GM19324 (cell line): ENCODE results near the gene ATP8B3.

ENCODE experiments used
- ATAC-seq: cut with Tn5 transposase; IDR thresholded peaks from one replicate; pipeline ENCODE4 v1.9.1; 2021; ENCODE audit warnings: mild to moderate bottlenecking, moderate library complexity; ENCODE audit not compliant: unreplicated experiment, low FRiP score

The ATP8B3 gene

GRCh38 chr19:1748115-1748872 is 63.8 kb downstream of the ATP8B3 start:
- no peak for ATAC-seq

GRCh38 chr19:1747285-1748114 is 64.6 kb downstream of the ATP8B3 start:
- no peak for ATAC-seq

DNA sequence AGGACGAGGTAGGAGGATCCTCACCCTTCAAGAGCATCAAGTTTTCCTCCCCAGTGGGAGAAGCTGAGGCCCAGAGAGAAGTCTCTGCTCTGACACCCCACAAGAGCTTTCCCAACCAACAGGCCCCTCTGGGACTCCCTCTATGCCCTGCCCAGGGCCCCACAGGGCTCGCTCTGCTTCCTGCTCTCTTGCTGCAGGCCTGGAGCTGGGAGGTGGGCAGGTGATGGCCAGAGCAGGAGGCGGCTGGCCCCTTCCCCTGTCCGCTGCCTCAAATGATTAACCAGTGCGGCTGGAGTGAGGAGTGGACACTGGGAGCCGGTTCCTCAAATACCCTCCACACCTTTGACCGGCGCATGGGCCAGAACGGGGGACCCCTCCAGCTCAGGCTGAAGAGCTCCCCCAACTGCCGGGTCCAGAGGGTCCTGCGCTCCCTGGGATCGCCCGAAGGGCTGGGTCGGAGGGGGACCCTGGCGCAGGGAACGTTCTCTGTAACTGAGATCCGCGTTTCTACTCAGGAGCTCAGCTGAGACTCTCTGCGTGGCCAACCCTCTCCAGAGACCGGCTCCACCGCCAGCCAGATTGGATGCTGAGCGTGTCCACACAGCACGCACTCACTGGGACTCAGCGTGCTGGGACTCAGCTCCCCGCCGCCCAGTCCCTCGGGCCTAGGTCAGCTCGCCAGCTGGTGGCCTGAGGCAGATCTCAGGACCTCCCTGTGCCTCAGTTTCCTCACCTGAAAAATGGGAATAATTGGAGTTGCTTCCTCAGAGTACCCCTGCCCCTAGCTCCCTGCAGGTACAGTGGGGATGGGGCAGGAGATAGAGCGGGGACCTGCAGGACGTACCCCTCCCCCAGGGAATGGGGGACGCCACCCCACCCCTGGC is 65.4 kb downstream of the ATP8B3 start:
- ATAC-seq = no peak

- no peak for ATAC-seq
Measured at GRCh38 chr19:1745589-1746031, 66.5 kb downstream of the ATP8B3 start.

- ATAC-seq = no peak
Measured at GRCh38 chr19:1744822-1745563, 67.1 kb downstream of the ATP8B3 start.

- ATAC-seq = no peak
Measured at GRCh38 chr19:1744133-1744665, 67.9 kb downstream of the ATP8B3 start.

DNA sequence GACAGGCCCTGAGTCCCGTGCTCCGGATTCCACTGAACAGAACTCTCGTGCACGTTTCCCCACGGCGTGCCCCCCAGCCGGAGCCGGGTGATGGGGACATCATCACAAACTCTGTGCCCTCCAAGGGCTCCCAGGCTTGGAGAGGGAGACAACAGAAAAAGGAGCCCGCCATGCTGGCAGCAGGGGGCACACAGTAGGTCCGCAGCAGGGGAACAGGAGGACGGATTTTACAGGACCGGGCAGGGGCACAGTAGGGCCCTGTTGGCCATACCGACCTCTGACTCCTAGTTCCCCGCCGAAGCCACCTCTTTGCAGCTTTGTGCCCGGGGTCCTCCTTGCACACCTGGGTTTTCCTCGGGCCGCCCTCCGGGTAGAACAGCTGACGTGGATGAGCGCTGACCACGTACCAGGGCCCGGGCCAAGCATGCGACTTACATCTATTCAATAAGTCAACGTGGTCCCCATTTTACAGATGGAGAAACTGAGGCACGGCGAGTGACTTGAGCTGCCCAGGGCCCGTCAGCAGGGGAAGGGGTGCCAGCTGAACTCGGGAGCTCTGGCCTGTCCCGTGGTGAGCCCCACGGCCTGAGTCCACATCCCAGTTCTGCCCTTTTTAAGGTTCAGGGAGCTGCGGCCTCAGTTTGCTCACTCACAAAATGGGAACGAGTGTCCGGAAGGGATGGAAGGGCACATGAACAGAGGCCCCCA is 68.9 kb downstream of the ATP8B3 start:
- no peak for ATAC-seq

DNA sequence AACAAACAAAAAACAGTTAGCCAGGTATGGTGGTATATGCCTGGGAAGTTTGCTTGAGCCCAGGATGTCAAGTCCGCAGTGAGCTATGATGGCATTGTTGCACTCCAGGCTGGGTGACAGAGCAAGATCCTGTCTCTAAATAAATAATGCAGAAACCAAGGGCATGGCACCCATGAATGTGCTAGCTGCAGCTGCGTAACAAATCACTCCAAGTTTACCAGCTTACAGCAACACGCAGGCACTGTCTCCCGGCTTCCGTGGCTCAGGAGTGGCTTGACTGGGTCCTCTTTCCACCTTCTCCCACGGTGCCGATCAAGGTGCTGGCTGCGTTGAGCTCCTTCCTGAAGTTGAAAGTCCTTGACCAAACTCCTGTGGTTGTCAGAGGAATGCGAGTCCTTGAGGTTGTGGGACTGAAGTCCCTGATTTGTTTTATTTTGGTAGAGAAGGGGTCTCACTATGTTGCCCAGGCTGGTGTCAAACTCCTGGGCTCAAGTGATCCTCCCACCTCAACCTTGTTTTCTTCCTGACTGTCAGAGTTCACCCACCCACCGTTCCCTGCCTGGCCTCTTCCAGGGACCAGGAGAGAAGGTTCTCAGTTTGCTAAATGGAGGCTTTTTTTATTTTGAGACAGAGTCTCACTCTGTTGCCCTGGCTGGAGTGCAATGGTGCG is 72.0 kb downstream of the ATP8B3 start:
- no peak for ATAC-seq

- ATAC-seq = no peak
Measured at GRCh38 chr19:1736927-1737326, 75.1 kb downstream of the ATP8B3 start.

DNA sequence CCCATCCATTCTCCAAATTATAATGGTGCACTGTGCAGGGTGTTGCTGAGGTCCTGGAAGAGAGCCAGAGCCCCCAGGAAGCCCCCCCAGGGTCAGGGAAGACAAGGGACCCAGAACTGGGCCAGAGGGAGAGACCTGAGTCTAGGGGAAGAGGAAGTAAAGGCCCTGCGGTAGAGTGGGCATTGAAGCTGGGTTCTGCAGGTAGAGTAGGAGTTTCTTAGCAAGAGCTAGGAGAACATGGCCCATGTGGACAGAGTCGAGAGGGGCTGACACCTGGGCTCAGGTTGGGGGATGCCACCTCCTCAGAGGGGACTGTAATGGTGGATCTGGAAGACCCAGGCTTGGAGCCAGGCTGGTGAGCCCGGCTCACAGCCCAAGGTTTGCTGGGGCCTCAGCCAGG is 75.8 kb downstream of the ATP8B3 start:
- no peak for ATAC-seq

GRCh38 chr19:1734321-1734966 is 77.6 kb downstream of the ATP8B3 start:
- ATAC-seq = no peak
